GM12878 (cell line): Measurements from ENCODE around the gene PAPSS2. TPM values are rescaled to one million over a fixed set of nuclear protein-coding genes. Genes with fewer than 3 reads are reported as not detected.

Experiments used
- ATAC-seq: fragments of 200-7000 bp; cut with Tn5 transposase; 3 replicates; pipeline ENCODE4 v1.9.1; 2020; ENCODE audit warnings: mild to moderate bottlenecking, moderate library complexity
- BruUV-seq: library from RNA; stranded (reverse); fragments of 400-500 nt; replicated peaks from 2 replicates; lab custom pipeline; 2021; lab: Mats Ljungman, UMichigan
- CTCF ChIA-PET: fragments of 300-600 bp; sonication (Branson Sonifier 250); formaldehyde crosslinking; extraction: SDS; loops from one replicate; lab custom pipeline; 2021; ENCODE audit warnings: inconsistent platforms; lab: Yijun Ruan, JAX
- POLR2A ChIA-PET: fragments of 350-600 bp; formaldehyde crosslinking; extraction: SDS; loops from one replicate; lab custom pipeline; 2021; ENCODE audit warnings: inconsistent platforms; lab: Charles Lee
- RAD21 ChIA-PET: fragments of 300-600 bp; sonication (Branson Sonifier 250); formaldehyde crosslinking; loops from one replicate; lab custom pipeline; 2023; ENCODE audit warnings: antibody characterized with exemption; ENCODE audit not compliant: unreplicated experiment; lab: Charles Lee
- SMC1A ChIA-PET: fragments of 300-600 bp; sonication (Branson Sonifier 250); formaldehyde crosslinking; loops from one replicate; lab custom pipeline; 2023; ENCODE audit not compliant: unreplicated experiment, uncharacterized antibody; lab: Charles Lee
- DNase-seq: peaks from one replicate; pipeline ENCODE4 v3.0.0-alpha.2; 2011; ENCODE audit warnings: low read depth, low spot score
- FAIRE-seq: peaks from 3 replicates; lab custom pipeline; 2011; peaks lifted over from hg19 to GRCh38; lab: Jason Lieb, UNC
- H2AFZ ChIP-seq: 2 replicates; pipeline ENCODE4 v1.6.0; 2011; ENCODE audit warnings: low read depth, low read length, control low read depth; ENCODE audit not compliant: control insufficient read depth
- H3K27ac ChIP-seq: 2 replicates; pipeline ENCODE4 v1.5.1; 2011; ENCODE audit warnings: control low read depth; ENCODE audit not compliant: control insufficient read depth, insufficient read depth
- H3K27me3 ChIP-seq, 2 experiments: replicated peaks in 1 of 2; 2 replicates each; pipeline versions ENCODE4 v1.6.0 to v1.6.1; 2011; ENCODE audit warnings: low read length in 1 of 2; ENCODE audit not compliant: control insufficient read depth in 2 of 2, insufficient read depth in 2 of 2
- H3K36me3 ChIP-seq, 2 experiments: 2 replicates each; pipeline ENCODE4 v1.5.1; 2011; ENCODE audit warnings: low read length in 1 of 2; ENCODE audit not compliant: control insufficient read depth in 2 of 2, insufficient read depth in 2 of 2
- H3K4me1 ChIP-seq: 2 replicates; pipeline ENCODE4 v1.6.1; 2011; ENCODE audit warnings: mild to moderate bottlenecking, low read length, moderate library complexity, mixed read lengths; ENCODE audit not compliant: control insufficient read depth, insufficient read depth
- H3K4me2 ChIP-seq: 2 replicates; pipeline ENCODE4 v1.6.0; 2011; ENCODE audit warnings: control low read depth; ENCODE audit not compliant: control insufficient read depth, insufficient read depth
- H3K4me3 ChIP-seq: fragments of 200-600 bp; sonication (generic); 2 replicates; pipeline ENCODE4 v1.5.1; 2016
- H3K79me2 ChIP-seq: 2 replicates; pipeline ENCODE4 v1.6.0; 2011; ENCODE audit warnings: low read length; ENCODE audit not compliant: control insufficient read depth, insufficient read depth
- H3K9ac ChIP-seq: 2 replicates; pipeline ENCODE4 v1.8.0; 2011; ENCODE audit warnings: low read length, control low read depth, mixed read lengths; ENCODE audit not compliant: control insufficient read depth, insufficient read depth
- H3K9me3 ChIP-seq: replicated peaks from 3 replicates; pipeline ENCODE4 v1.5.1; 2011; ENCODE audit warnings: mild to moderate bottlenecking, low read length; ENCODE audit not compliant: control insufficient read depth, insufficient read depth
- H4K20me1 ChIP-seq: 2 replicates; pipeline ENCODE4 v1.6.0; 2011; ENCODE audit not compliant: control insufficient read depth, insufficient read depth
- DPF2 ChIP-seq: fragments of 450-650 bp; IDR thresholded peaks from 2 replicates; pipeline ENCODE4 v1.6.1; 2017; ENCODE audit warnings: mild to moderate bottlenecking
- RELA ChIP-seq: fragments of 450-650 bp; IDR thresholded peaks from 2 replicates; pipeline ENCODE4 v1.8.0; 2014; ENCODE audit warnings: borderline replicate concordance; ENCODE audit not compliant: partially characterized antibody
- WGBS: methylation state at CpG from one replicate; pipeline ENCODE4 v1.1.6; 2016; ENCODE audit warnings: low lambda C conversion rate; ENCODE audit not compliant: insufficient replicate concordance, insufficient coverage; ENCODE audit errors: missing lambda C conversion rate; 5-methylcytosine and 5-hydroxymethylcytosine counted together
- in situ Hi-C: fragments of 300-500 bp; cut with MboI; formaldehyde crosslinking; loops from 9 replicates; pipeline ENCODE4 v1.14.3; 2018; ENCODE audit warnings: mixed read lengths
- intact Hi-C: fragments of 100-400 bp; cut with micrococcal nuclease; formaldehyde crosslinking; loops from one replicate; pipeline ENCODE4 v1.14.2; 2022; ENCODE audit not compliant: unreplicated experiment
- polyA plus RNA-seq, 11 experiments: library from polyadenylated mRNA; depleted of rRNA in 4 of 11; unstranded in 6 of 11; stranded (reverse) in 5 of 11; fragments of >200 nt; fragmentation: Nextera tagmentation in 4 of 11; fragmentation: Illumina TruSeq in 1 of 11; extraction: Ambion mirVana in 4 of 11; extraction: Trizol in 1 of 11; gene quantifications; 1 replicate in 1 of 11; 2 replicates in 10 of 11; pipeline versions ENCODE4 v1.2.1 to v1.2.3, GENCODE V29; 2011 to 2016; ENCODE audit warnings: inconsistent platforms in 2 of 11, missing spikeins in 2 of 11, low read depth in 1 of 11
- total RNA-seq, 4 experiments: library from RNA; depleted of rRNA in 3 of 4; stranded (reverse); fragments of >200 nt in 3 of 4; fragmentation: Illumina TruSeq in 1 of 4; extraction: Trizol in 1 of 4; gene quantifications; 2 replicates each; pipeline versions ENCODE4 v1.2.1 to v1.2.3, GENCODE V29; 2013 to 2021
- TF ChIP-seq, protein P1 (sequence below): IDR thresholded peaks from 2 replicates; pipeline ENCODE4 v1.6.1; 2012; ENCODE audit warnings: low read depth, low read length, improper control_type of control experiment
- TF ChIP-seq, protein P2 (sequence below): IDR thresholded peaks from 2 replicates; pipeline ENCODE4 v1.6.1; 2012; ENCODE audit warnings: low read depth, low read length, improper control_type of control experiment
- TF ChIP-seq, protein P3 (sequence below): fragments of 450-650 bp; conservative IDR thresholded peaks from 2 replicates; pipeline ENCODE4 v1.6.1; 2017; ENCODE audit warnings: mild to moderate bottlenecking, moderate library complexity

Gene PAPSS2
- total and polyA plus RNA-seq, 10 of the 15 experiments (the other 5 are each of a cell fraction or from before 2014, with no cell fraction given): 0.15 to 2.1 (median 0.37) TPM

DNA sequence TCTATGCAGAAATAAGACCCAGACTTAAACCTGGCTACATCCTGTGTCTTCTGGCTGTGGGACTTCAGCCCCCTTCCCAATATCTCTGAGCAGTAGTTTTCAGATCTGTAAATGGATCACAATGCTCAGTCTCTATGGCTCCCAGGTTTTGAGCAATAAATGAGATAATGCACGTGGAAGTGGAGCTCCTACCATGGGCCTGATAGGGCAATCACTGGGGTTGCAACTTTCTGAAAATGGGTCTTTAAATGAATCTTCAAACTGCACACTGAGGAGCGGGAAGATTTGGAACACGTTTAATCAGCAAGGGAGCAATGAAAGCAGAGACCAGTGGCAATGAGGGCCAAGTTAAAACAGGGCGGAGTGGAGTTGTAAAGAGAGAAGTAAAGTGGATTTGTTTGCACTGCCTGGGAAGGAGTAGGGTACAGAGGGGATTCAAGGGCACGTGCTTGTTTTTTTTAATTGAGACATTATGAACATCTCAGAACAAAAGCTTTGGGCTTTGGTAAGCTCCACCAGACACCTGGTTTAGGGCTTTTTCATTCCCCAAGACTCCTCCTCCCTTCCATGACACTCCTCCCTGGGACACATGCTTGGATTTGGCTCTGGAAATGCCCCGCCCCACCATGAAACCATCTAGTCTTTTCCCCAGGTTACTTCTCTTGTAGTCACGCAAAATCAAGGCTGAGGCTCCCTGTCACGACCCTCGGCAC is 42.7 kb downstream of the PAPSS2 start:
- TF ChIP-seq, protein P1, sequence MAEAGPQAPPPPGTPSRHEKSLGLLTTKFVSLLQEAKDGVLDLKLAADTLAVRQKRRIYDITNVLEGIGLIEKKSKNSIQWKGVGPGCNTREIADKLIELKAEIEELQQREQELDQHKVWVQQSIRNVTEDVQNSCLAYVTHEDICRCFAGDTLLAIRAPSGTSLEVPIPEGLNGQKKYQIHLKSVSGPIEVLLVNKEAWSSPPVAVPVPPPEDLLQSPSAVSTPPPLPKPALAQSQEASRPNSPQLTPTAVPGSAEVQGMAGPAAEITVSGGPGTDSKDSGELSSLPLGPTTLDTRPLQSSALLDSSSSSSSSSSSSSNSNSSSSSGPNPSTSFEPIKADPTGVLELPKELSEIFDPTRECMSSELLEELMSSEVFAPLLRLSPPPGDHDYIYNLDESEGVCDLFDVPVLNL: no peak
- TF ChIP-seq, protein P2, sequence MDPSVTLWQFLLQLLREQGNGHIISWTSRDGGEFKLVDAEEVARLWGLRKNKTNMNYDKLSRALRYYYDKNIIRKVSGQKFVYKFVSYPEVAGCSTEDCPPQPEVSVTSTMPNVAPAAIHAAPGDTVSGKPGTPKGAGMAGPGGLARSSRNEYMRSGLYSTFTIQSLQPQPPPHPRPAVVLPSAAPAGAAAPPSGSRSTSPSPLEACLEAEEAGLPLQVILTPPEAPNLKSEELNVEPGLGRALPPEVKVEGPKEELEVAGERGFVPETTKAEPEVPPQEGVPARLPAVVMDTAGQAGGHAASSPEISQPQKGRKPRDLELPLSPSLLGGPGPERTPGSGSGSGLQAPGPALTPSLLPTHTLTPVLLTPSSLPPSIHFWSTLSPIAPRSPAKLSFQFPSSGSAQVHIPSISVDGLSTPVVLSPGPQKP: no peak
- no peak for TF ChIP-seq RELA
- TF ChIP-seq, protein P3, sequence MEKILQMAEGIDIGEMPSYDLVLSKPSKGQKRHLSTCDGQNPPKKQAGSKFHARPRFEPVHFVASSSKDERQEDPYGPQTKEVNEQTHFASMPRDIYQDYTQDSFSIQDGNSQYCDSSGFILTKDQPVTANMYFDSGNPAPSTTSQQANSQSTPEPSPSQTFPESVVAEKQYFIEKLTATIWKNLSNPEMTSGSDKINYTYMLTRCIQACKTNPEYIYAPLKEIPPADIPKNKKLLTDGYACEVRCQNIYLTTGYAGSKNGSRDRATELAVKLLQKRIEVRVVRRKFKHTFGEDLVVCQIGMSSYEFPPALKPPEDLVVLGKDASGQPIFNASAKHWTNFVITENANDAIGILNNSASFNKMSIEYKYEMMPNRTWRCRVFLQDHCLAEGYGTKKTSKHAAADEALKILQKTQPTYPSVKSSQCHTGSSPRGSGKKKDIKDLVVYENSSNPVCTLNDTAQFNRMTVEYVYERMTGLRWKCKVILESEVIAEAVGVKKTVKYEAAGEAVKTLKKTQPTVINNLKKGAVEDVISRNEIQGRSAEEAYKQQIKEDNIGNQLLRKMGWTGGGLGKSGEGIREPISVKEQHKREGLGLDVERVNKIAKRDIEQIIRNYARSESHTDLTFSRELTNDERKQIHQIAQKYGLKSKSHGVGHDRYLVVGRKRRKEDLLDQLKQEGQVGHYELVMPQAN: no peak
- no peak for TF ChIP-seq DPF2
- 47% methylated on average over 9 of the region's 9 CpGs for WGBS
- Histone ChIP-seq H3K79me2 (no peaks in the 10 kb centered on the region), H3K4me2 (no peak overlapping the region), H4K20me1 (no peaks in the 10 kb centered on the region), H3K4me3 (no peak overlapping the region), H3K9me3 (no peaks in the 10 kb centered on the region), H2AFZ (no peak overlapping the region), H3K9ac (no peak overlapping the region), H3K36me3 (no peaks in the 10 kb centered on the region), H3K4me1 (no peaks in the 10 kb centered on the region), H3K27ac (no peak overlapping the region), H3K27me3 (no peaks in the 10 kb centered on the region)
- SMC1A ChIA-PET: no interaction called here
- RAD21 ChIA-PET: no interaction called here
- POLR2A ChIA-PET: interaction anchor here (0.6 kb wide), 1 partner anchor 33 kb away, joined by 3 read pairs; no protein-coding TSS in a partner anchor
- ATAC-seq (no peak), DNase-seq (no peak), FAIRE-seq (no peak)
- intact Hi-C loops: no loop called here
- BruUV-seq: no TSS peak
- in situ Hi-C loops: no loop called here
- CTCF ChIA-PET: interaction anchor here (0.6 to 1.3 kb wide), 2 partner anchors 19 to 169 kb away, joined by 3 read pairs; no protein-coding TSS in a partner anchor
